DMS 273 treated with DMSO at 0.1 percent for 48 hours (cell line): ENCODE measurements around the gene INSR.
A peak's percentile ranks its signal among the peaks of the same experiment; 100 is the strongest.
"Not testable (repeated sequence)": the region's sequence is repeated elsewhere in the genome, so short reads cannot be mapped to it uniquely, and the experiment has no call there.

ENCODE experiments used
- DNase-seq: peaks from one replicate; lab custom pipeline; 2025; lab: John Stamatoyannopoulos, UW

Gene INSR

DNA sequence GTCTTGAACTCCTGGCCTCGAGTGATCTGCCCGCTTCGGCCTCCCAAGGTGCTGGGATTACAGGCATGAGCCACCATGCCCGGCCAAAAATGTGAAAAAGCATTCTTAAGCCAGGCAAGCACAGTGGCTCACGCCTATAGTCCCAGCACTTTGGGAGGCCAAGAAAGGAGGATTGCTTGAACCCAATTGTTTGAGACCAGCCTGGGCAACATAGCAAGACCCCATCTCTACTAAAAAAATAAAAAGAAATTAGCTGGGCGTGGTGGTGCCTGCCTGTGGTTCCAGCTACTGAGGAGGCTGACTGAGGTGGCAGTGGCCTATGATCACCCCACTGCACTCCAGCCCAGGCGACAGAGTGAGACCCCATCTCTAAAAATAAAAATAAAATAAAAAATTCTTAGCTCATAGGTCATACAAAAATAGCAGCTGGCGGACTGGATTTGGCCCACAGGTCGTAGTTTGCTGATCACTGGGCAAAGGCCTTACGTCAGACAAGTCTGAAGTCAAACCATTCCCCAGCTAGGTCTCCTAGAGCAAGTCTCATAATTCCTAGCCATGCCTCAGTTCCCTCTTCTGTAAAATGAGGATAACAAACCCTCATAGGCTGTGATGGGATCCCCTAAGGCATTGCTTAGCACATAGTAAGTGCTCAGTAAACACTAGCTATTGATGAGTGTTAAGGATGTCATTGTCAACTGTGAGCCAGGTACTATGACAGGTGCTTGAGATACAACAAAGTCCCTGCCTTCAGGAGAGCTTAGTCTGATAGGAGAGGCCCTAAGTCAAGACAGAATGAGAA lies 36.0 kb downstream of the INSR start:
- DNase-seq, result no peak

DNA sequence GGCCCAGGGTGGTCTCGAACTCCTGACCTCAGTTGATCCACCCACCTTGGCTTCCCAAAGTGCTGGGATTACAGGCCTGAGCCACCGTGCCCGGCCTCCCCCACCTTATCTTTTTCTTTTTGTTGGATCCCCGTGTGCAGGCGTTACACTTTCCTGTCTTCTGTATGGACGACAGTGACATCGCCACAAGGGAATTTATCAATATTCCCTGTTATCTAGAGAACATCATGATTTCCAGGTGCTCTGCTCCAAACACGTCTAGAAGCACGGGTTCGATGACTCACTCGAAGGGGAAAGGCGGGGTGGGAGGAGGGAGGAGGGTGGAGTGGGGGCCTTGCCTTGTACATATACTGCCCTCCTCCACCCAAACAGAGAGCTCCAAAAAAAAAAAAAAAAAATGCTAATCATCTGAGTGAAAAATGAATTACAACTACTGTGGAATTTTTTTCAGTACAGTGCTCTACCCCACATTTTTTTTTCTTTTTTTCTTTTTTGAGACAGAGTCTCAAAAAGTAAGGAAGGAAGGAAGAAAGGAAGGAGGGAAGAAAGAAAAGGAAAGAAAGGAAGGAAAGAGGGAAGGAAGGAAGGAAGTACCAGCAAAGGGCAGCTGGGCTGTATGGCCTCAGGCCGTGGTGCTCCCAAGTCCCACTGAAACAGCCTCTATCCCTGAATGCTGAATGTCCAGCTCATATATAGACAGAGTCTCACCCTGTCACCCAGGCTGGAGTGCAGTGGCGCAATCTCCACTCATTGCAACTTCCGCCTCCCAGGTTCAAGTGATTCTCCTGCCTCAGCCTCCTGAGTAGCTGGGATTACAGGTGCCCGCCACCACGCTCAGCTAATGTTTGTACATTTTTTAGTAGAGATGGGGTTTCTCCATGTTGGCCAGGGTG lies 36.8 kb downstream of the INSR start:
- DNase-seq, result no peak

DNA sequence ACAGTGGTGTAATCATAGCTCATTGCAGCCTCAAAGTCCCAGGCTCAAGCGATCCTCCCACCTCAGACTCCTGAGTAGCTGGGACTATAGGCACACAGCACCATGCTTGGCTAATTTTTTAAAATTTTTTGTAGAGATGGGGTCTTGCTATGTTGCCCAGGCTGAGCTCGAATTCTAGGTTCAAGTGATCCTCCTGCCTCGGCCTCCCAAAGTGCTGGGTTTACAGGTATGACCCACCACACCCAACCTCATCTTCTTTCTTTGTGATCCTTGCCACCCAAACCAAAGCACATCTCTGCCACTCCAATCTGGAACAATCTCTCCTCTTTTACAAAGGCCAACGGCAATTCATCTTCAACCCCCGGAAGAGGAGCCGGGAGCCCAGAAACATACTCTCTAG lies 38.6 kb downstream of the INSR start:
- no peak for DNase-seq

DNA sequence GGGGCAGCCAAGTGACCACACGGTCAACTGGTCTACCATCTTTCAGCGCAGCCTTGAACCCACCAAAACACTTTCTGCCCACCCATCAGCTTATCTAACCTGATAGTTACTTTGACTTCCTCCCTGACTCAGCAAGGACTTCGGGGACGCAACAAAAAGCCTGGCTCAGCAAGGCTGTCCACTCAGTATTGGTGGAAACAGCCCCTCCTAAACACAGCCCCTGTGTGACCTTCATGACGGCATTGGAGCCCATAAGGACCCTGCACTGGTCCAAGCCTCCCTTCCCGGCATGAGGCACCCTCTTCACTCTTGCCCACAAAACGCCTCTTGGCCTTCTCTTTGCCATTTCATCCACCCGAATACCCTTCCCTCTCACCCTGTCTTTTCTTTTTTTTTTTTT lies 39.1 kb downstream of the INSR start:
- DNase-seq, result no peak

DNA sequence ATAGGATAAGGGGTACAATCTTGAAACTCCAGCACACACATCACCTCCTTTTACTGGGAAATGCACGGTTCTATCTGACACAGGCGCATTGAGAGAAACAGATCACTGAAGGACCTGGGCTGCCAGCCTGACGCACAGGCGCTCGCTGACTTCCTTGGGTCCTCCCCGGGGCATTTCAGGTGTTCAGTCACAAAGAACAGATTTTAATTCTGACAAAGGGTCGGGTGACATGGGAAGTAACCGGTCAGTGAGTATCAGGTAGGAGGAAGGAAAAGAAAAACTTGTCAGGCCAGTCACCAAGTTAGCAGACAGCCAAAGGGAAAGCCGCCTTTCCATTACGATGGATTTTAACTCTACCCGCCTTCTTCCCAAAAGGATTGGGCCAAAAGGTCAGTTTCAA lies 39.6 kb downstream of the INSR start:
- no peak for DNase-seq

DNA sequence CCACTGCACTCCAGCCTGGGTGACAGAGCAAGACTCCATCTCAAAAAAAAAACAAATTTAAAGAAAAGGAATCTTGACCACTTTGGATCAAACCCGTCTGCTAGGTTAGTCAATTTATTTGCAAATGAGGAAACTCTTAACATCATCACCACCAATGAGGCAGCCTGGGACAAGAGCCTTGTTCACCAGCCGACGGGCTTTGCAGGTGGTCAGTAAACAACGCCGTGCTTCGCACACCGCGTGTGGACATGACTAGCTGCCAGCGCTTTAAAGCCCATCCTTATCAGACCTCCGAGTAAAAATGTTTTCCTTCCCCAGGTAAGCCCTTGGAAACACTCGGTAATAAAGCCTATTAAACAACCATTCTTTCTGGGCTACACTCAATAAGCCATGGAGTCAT lies 41.9 kb downstream of the INSR start:
- no peak for DNase-seq

DNA sequence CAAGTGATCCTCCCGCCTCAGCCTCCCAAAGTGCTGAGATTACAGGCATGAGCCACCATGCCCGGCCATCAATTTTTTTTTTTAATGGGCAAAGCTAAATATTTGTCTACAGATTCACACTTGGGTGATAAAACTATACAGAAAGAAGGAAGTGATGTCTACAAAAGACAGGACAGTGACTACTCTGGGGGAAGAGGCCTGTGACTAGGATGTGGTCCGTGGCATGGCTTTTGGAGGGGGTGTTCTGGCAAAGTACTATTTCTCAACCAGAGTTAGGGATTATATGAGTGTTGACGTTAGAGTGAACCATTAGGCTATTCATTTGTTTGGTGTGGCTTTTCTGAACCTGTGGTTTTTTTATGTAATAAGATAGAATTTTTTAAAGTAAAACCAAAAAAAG lies 42.7 kb downstream of the INSR start:
- DNase-seq, result no peak

DNA sequence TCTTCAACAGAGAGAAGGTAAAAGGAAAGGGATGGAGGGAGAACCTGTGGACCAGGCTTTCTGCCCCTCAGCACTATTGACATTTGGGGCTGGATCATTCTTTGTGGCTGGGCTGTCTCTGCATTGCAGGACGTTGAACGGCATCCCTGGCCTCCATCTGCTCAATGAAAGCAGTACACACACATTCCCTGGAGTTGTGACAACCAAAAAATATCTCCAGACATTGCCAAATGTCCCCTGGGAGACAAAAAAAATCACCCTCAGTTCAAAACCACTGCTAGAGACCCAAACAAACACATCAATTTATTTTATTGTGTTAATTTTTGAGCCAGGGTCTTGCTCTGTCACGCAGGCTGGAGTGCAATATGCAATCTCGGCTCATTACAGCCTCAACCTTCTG lies 43.3 kb downstream of the INSR start:
- DNase-seq, result no peak

DNA sequence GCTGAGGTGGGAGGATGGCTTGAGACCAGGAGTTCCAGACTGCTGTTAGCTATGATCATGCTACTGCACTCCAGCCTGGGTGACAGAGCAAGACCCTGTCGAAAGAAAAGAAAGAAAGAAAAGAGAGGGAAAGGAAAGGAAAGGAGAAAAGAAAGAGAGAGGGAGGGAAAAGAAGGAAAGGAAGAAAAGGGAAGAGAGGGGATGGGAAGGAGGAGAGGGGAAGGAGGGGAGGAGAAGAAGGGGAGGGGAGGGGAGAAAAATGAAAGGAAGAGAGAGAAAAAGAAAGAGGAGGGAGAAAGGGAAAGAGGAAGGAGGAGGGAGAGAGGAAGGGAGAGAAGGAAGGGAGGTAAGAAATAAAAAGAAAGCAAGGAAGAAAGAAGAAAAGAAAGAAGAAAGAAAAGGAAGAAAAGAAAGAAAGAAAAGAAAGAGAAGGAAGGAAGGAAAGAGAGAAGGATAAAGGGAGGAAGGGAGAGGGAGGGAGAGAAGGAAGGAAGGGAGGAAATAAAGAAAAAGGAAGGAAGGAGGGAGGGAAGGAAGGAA lies 44.1 kb downstream of the INSR start:
- no peak for DNase-seq

DNA sequence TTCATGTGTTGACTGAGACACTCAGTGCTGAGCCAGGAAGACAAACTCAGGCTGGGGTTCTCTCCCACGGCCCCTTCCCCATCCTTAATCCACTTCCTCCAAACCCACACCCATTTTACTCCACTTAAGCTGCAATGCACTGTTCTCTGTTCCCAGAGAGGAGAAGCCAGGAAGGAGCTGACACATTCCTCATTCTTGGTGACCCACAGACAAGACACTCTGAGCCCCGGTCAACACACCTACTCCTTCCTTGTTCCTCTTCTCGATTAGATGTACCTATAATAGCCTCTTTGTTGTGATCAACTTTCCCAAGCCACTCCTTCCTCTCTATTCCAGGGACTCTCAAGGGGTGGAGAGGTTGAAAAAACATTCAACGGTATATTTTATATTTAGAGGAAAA lies 47.1 kb downstream of the INSR start:
- no peak for DNase-seq

DNA sequence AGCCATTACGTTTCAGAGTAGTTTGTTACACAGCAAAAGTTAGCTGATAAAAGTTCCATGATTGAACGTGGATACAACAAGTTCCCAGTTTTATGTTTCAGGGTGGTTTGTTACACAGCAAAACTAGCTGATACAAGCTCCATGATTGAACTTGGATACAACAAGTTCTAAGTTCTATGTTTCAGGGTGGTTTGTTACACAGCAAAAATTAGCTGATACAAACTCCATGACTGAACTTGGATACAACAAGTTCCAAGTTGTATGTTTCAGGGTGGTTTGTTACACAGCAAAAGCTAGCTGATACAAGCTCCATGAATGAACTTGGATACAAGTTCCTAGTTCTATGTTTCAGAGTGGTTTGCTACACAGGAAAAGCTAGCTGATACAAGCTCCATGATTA lies 47.6 kb downstream of the INSR start:
- no peak for DNase-seq

DNA sequence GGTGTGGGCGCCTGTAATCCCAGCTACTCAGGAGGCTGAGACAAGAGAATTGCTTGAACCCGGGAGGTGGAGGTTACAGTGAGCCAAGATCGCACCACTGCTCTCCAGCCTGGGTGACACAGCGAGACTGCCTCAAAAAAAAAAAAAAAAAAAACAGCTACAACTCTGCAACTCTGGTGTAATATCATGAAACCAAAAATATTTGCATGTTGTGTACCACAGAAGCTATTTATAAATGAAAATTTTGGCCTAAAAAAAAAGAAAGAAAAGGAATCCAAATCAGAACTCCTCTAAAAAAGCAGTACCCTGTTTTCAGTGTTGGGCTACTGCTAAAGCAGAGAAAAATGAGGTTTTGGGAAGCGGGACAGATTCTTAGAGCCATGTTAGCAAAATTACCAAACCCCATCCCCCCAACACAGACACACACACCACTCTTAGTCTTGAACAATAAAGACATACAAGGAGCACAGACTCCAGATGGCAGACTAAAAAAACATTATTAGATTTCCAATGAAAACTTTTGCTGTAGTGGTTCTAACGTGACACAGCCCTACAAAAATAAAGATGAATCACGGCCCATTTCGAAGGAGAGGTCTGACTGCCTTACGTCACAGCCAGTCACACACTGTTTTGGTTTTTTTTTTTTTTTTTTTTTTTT lies 51.5 kb downstream of the INSR start:
- peak; percentile 4 for DNase-seq

DNA sequence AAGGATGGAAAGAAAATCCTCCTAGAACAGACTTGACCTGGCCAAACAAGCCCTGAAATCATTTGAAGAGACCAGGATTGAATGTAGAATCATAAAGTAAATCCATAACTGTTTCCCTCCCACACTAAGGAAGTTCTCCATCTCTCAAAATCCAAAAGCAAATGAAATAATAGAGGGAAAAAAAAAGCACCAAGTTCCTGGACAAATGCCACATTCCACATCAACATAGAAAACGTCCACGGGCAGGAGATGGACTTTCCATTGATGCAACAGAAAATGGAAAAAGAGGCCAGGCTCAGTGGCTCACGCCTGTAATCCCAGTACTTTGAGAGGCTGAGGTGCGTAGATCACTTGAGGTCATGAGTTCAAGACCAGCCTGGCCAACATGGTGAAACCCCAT lies 56.2 kb downstream of the INSR start:
- DNase-seq, result no peak

DNA sequence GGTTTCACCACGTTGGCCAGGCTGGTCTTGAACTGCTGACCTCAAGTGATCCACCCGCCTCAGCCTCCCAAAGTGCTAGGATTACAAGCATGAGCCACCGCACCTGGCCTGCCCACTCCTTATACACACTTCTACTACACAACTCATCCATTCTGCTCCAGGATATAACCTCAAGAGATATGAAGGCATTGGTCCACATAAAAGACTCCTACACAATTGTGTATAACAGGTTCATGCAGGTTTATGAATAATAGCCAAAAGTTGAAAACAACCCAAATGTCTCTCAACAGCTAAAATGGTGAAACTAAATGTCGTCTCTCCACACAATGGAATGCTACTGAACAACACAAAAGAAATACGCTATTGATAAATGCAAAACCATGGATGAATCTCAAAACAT lies 58.1 kb downstream of the INSR start:
- DNase-seq, result no peak

DNA sequence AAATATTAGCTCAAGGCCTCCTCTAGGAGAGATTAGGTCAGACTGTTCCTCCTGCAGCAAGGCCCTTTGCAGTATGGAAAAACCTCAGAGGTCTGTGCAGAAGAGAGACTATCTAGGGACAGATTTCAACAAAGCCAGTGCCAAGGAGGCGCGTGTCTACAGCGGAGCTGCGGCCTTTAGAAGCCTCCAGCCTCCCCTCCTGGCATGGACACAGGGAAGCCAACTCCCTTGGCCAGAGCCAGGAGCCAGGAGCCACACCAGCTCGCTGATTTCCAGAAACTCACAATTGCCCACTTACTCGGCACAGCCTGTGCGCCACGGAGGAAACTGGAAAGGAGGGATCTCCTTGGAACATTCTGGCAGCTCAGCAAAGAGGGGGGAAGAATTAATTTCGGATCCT lies 63.4 kb downstream of the INSR start:
- DNase-seq, result no peak

DNA sequence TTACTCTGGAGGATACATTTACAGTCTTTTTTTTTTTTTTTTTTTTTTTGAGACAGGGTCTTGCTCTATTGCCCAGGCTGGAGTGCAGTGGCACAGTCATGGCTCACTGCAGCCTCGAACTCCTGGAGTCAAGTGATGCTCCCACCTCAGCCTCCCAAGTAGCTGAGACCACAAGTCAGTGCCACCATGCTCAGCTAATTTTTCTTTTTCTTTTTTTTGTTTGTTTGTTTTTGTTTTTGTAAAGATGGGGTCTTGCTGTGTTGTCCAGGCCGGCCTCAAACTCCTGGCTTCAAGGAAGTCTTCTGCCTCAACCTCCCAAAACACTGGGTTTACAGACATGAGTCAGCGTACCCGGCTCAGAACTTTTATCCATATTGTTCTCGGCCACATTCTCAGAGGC lies 64.5 kb downstream of the INSR start:
- no peak for DNase-seq

DNA sequence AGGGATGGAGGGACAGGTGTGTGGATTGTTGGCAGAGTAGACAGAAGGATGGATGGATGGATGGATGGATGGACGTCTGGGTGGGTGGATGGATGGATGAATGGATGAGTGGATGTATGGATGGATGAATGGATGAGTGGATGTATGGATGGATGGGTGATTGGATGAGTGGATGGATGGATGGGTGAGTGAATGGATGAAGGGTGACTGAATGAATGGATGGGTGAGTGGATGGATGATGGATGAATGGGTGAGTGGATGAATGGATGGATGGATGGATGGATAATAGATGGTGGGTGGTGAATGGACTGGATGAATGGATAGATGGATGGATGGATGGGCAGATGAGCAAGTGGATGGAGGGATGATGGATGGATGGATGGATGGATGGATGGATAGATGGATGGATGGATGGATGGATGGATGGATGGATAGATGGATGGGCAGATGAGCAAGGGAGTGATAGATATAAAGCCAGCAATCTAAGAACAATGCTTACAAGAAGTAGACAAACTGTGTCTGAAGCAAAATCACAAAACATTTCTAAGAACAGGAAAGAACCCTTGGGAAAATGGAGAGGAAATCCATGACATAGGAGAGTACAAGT lies 65.2 kb downstream of the INSR start:
- no peak for DNase-seq

DNA sequence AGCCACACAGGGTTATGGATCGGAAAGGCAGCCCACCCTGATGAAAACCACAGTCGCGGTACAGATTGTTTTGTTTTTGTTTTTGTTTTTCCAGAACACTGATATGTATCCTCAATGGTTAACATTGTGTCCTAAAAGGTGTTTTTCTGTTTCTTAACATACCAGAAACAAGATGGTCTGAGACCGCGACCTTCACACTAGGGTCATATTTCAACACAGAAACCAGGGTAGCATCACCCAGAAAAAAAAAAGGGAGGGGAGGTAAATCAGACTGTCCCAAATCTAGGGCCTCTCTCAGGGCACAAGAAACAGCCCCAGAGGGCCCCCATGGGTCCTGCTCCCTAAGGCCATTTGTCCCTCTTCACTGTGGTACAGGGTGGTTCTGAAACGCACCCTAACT lies 66.5 kb downstream of the INSR start:
- DNase-seq, result no peak

DNA sequence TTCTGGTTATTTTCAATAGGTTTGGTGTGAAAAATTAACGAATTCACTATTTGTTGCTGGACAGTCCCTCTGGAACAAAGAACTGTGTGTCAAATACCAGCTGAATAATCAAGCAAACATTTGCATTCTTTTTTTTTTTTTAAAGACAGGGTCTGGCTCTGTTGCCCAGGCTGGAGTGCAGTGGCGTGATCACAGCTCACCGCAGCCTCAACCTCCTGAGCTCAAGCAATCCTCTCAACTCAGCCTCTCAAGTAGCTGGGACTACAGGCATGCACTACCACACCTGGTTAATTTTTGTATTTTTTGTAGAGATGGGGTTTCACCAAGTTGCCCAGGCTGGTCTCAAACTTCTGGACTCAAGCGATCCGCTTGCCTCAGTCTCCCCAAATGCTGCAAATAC lies 67.1 kb downstream of the INSR start:
- not testable (repeated sequence) for DNase-seq

DNA sequence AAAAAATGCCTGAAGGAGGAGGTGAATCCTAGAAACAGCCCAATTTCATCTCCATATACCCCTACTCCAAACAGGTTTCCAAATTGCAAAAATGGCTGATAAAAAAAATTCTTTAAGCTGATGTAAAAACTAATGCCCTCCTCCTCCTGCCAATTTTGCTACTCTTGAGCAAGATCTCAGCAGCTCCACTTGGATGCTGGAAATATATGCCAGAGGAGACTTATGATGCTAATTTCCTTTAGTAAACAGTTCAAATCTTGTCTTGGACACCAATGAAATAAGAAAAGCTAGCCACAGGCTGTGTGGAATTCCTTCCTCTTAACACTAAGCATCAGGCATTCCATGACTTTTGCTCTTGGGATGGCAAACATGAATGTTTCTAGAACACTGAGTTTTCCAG lies 67.5 kb downstream of the INSR start:
- DNase-seq, result no peak

DNA sequence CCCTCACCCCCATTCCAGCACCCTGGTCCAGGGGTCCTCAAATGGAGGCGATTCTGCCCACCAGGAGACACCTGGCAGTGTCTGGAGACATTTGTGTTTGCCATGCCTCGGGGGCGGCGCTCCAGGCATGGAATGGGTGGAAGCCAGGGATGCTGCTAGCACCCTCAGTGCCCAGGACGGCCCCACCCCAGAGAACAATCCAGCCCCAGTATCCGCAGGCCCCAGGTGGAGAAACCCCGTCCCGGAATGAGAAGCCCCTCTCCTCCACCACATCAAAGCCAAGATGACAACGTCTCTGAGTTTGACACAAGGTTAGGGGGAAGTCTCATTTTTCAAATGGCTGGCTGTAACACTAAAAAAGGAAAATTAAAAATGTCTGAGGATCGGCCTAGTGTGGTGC lies 68.5 kb downstream of the INSR start:
- DNase-seq, result no peak

DNA sequence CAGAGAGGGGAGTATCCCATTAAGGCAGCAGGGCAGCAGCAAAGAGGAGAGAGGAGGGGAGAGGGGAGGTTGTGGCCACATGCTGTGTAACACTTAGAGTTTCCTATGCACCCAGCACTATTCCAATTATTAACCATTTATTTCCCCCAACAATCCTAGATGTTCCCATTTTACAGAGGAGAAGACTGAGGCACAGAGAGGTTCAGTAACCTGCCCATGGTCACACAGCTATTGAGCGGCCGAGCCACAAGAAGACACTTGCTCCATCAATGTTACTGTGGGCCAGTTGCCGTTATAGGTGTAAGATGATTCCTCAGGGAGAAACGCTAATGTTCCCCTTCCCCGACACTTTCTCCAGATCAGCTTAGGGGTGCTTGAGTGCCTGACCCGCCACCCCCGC lies 69.2 kb downstream of the INSR start:
- no peak for DNase-seq
